Measurements from ENCODE around the gene TUBB4B.

DNA sequence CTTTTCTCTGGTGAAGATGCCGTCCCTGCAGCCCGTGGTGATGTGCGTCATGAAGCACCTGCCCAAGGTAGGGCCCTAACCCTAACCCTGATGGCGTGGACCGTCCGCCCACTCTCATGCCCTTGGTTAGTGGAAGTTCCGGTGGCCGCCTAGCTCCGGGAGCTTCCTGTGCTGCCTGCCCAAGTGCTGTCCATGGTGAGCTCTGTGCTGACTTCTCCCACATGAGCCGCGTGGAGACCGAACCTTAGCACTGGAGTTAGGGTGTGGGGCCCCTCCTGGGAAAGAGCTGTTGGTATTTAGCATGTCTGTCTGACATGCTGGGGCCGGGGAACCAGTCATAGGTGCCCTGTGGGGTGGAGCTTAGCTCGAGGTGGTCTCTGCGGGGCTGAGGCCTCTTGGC lies 15.3 kb downstream of the TUBB4B start:
- TF ChIP-seq CREB1 (CRISPR knock-in tag; IDR thresholded peaks at IDR 0.05; ENCODE audit: low read depth): no peak
- TF ChIP-seq, protein P1, sequence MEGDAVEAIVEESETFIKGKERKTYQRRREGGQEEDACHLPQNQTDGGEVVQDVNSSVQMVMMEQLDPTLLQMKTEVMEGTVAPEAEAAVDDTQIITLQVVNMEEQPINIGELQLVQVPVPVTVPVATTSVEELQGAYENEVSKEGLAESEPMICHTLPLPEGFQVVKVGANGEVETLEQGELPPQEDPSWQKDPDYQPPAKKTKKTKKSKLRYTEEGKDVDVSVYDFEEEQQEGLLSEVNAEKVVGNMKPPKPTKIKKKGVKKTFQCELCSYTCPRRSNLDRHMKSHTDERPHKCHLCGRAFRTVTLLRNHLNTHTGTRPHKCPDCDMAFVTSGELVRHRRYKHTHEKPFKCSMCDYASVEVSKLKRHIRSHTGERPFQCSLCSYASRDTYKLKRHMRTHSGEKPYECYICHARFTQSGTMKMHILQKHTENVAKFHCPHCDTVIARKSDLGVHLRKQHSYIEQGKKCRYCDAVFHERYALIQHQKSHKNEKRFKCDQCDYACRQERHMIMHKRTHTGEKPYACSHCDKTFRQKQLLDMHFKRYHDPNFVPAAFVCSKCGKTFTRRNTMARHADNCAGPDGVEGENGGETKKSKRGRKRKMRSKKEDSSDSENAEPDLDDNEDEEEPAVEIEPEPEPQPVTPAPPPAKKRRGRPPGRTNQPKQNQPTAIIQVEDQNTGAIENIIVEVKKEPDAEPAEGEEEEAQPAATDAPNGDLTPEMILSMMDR (conservative IDR thresholded peaks at IDR 0.05; ENCODE audit: low read depth in 2 of 2): no peak
- no peak for TF ChIP-seq EZH2 (IDR thresholded peaks at IDR 0.05; ENCODE audit: low read depth, unreplicated experiment)
- TF ChIP-seq EZH2phosphoT487 (IDR thresholded peaks at IDR 0.05; ENCODE audit: unreplicated experiment): no peak
- TF ChIP-seq POLR2AphosphoS5 (IDR thresholded peaks at IDR 0.05; ENCODE audit: low read depth): no peak
- no peak for TF ChIP-seq JUNB (IDR thresholded peaks at IDR 0.05; ENCODE audit: unreplicated experiment)
- TF ChIP-seq, protein P2, sequence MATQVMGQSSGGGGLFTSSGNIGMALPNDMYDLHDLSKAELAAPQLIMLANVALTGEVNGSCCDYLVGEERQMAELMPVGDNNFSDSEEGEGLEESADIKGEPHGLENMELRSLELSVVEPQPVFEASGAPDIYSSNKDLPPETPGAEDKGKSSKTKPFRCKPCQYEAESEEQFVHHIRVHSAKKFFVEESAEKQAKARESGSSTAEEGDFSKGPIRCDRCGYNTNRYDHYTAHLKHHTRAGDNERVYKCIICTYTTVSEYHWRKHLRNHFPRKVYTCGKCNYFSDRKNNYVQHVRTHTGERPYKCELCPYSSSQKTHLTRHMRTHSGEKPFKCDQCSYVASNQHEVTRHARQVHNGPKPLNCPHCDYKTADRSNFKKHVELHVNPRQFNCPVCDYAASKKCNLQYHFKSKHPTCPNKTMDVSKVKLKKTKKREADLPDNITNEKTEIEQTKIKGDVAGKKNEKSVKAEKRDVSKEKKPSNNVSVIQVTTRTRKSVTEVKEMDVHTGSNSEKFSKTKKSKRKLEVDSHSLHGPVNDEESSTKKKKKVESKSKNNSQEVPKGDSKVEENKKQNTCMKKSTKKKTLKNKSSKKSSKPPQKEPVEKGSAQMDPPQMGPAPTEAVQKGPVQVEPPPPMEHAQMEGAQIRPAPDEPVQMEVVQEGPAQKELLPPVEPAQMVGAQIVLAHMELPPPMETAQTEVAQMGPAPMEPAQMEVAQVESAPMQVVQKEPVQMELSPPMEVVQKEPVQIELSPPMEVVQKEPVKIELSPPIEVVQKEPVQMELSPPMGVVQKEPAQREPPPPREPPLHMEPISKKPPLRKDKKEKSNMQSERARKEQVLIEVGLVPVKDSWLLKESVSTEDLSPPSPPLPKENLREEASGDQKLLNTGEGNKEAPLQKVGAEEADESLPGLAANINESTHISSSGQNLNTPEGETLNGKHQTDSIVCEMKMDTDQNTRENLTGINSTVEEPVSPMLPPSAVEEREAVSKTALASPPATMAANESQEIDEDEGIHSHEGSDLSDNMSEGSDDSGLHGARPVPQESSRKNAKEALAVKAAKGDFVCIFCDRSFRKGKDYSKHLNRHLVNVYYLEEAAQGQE (IDR thresholded peaks at IDR 0.05; ENCODE audit: unreplicated experiment): no peak
- TF ChIP-seq, protein P3, sequence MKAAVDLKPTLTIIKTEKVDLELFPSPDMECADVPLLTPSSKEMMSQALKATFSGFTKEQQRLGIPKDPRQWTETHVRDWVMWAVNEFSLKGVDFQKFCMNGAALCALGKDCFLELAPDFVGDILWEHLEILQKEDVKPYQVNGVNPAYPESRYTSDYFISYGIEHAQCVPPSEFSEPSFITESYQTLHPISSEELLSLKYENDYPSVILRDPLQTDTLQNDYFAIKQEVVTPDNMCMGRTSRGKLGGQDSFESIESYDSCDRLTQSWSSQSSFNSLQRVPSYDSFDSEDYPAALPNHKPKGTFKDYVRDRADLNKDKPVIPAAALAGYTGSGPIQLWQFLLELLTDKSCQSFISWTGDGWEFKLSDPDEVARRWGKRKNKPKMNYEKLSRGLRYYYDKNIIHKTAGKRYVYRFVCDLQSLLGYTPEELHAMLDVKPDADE (IDR thresholded peaks at IDR 0.05): no peak
- TF ChIP-seq ZNF331 (CRISPR knock-in tag; IDR thresholded peaks at IDR 0.05; ENCODE audit: low read depth): no peak
- TF ChIP-seq ZNF462 (CRISPR knock-in tag; IDR thresholded peaks at IDR 0.05): no peak
- no peak for TF ChIP-seq NANOG (IDR thresholded peaks at IDR 0.05; ENCODE audit: borderline replicate concordance)

All from GM23338 (cell line).